B cell (primary cell): ENCODE data around the gene KCNQ5.

Experiments used
- CTCF ChIP-seq: fragments of 200-600 bp; IDR thresholded peaks from one replicate; pipeline ENCODE4 v1.8.0; 2022; ENCODE audit warnings: antibody characterized with exemption, mild to moderate bottlenecking
- EZH2 ChIP-seq: IDR thresholded peaks from 2 replicates; pipeline ENCODE4 v1.6.1; 2012; ENCODE audit warnings: borderline replicate concordance, low read depth, mild to moderate bottlenecking, moderate library complexity, low read length; ENCODE audit not compliant: insufficient read depth, poor library complexity, severe bottlenecking

GRCh38 chr6:72709431-72709830 lies 87.6 kb downstream of the KCNQ5 start:
- TF ChIP-seq CTCF (no peak), EZH2 (no peak)
